DND-41 (cell line): ENCODE results near the gene TSPAN9.

ENCODE experiments used
- ATAC-seq: fragments of 200-7000 bp; cut with Tn5 transposase; 3 replicates; pipeline ENCODE4 v1.9.1; 2021; ENCODE audit warnings: low read depth; ENCODE audit not compliant: insufficient read depth
- DNase-seq: peaks from one replicate; pipeline ENCODE4 v3.0.0-alpha.2; 2020
- H2AFZ ChIP-seq: 2 replicates; pipeline ENCODE4 v1.6.0; 2012; ENCODE audit warnings: low read depth, low read length
- H3K27ac ChIP-seq: 2 replicates; pipeline ENCODE4 v1.5.1; 2012; ENCODE audit warnings: low read length, inconsistent platforms
- H3K27me3 ChIP-seq: fragments of 200-600 bp; sonication (generic); 2 replicates; pipeline ENCODE4 v1.6.0; 2012; ENCODE audit warnings: low read length, mild to moderate bottlenecking, inconsistent platforms; ENCODE audit not compliant: insufficient read depth, poor library complexity
- H3K36me3 ChIP-seq: 2 replicates; pipeline ENCODE4 v1.5.1; 2012; ENCODE audit warnings: low read length, inconsistent platforms; ENCODE audit not compliant: insufficient read depth
- H3K4me1 ChIP-seq: 2 replicates; pipeline ENCODE4 v1.5.1; 2012; ENCODE audit warnings: mild to moderate bottlenecking, low read length; ENCODE audit not compliant: insufficient read depth
- H3K4me2 ChIP-seq: 2 replicates; pipeline ENCODE4 v1.6.0; 2012; ENCODE audit warnings: mild to moderate bottlenecking, moderate library complexity, low read length, inconsistent platforms; ENCODE audit not compliant: insufficient read depth
- H3K4me3 ChIP-seq, 2 experiments: fragments of 200-600 bp in 1 of 2; shearing (Covaris generic) in 1 of 2; 2 replicates each; pipeline ENCODE4 v1.5.1; 2012 to 2016; ENCODE audit warnings: inconsistent platforms in 2 of 2, low read length in 2 of 2, mild to moderate bottlenecking in 2 of 2, low read depth in 1 of 2, moderate library complexity in 1 of 2
- H3K79me2 ChIP-seq: 2 replicates; pipeline ENCODE4 v1.6.0; 2012; ENCODE audit warnings: low read length, inconsistent platforms; ENCODE audit not compliant: insufficient read depth
- H3K9ac ChIP-seq: 2 replicates; pipeline ENCODE4 v1.6.0; 2012; ENCODE audit warnings: low read depth, mild to moderate bottlenecking, inconsistent platforms, low read length, moderate library complexity
- H3K9me3 ChIP-seq: 2 replicates; pipeline ENCODE4 v1.5.1; 2012; ENCODE audit warnings: low read length, moderate library complexity, mild to moderate bottlenecking, inconsistent platforms; ENCODE audit not compliant: insufficient read depth, severe bottlenecking
- H4K20me1 ChIP-seq: 2 replicates; pipeline ENCODE4 v1.6.0; 2012; ENCODE audit warnings: low read length; ENCODE audit not compliant: insufficient read depth
- EZH2 ChIP-seq: IDR thresholded peaks from 3 replicates; pipeline ENCODE4 v1.6.1; 2012; ENCODE audit warnings: borderline replicate concordance, low read depth, mild to moderate bottlenecking, moderate library complexity, low read length, inconsistent platforms; ENCODE audit not compliant: severe bottlenecking
- TF ChIP-seq, protein P1 (sequence below): IDR thresholded peaks from 2 replicates; pipeline ENCODE4 v1.5.1; 2012; ENCODE audit warnings: borderline replicate concordance, low read length, moderate library complexity, mild to moderate bottlenecking; ENCODE audit not compliant: poor library complexity, severe bottlenecking; ENCODE audit errors: extremely low read depth

Gene TSPAN9

DNA sequence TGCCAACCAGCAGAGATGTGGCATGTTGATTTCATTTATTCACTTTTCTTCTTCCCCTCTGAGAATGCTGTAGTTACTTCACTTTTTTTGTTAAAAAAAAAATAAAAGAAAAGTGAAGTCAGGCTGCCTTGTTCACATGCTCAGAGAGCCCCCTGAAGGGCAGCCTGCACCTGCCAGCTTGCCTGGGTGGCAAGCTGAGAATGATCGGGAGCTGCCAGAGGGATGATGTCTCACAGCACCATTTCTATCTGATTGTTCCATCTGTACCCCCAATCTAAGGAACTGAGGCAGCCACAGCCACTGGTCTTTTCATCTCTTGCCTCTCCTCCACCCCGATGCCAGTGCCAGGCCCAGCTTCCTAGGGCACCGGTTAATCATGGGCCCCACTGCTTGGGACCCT, 118.2 kb downstream of the TSPAN9 start:
- Histone ChIP-seq H3K9ac (no peak overlapping the region), H3K4me1 (no peaks in the 10 kb centered on the region), H3K9me3 (no peaks in the 10 kb centered on the region), H3K27me3 (no peaks in the 10 kb centered on the region), H4K20me1 (peaks cover 14% of the 10 kb centered on the region), H3K79me2 (no peaks in the 10 kb centered on the region), H3K27ac (no peak overlapping the region), H3K4me2 (no peak overlapping the region), H3K4me3 (no peak overlapping the region), H2AFZ (no peak overlapping the region), H3K36me3 (no peaks in the 10 kb centered on the region)
- TF ChIP-seq EZH2: no peak
- TF ChIP-seq, protein P1, sequence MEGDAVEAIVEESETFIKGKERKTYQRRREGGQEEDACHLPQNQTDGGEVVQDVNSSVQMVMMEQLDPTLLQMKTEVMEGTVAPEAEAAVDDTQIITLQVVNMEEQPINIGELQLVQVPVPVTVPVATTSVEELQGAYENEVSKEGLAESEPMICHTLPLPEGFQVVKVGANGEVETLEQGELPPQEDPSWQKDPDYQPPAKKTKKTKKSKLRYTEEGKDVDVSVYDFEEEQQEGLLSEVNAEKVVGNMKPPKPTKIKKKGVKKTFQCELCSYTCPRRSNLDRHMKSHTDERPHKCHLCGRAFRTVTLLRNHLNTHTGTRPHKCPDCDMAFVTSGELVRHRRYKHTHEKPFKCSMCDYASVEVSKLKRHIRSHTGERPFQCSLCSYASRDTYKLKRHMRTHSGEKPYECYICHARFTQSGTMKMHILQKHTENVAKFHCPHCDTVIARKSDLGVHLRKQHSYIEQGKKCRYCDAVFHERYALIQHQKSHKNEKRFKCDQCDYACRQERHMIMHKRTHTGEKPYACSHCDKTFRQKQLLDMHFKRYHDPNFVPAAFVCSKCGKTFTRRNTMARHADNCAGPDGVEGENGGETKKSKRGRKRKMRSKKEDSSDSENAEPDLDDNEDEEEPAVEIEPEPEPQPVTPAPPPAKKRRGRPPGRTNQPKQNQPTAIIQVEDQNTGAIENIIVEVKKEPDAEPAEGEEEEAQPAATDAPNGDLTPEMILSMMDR: no peak
- DNase-seq (no peak), ATAC-seq (no peak)

DNA sequence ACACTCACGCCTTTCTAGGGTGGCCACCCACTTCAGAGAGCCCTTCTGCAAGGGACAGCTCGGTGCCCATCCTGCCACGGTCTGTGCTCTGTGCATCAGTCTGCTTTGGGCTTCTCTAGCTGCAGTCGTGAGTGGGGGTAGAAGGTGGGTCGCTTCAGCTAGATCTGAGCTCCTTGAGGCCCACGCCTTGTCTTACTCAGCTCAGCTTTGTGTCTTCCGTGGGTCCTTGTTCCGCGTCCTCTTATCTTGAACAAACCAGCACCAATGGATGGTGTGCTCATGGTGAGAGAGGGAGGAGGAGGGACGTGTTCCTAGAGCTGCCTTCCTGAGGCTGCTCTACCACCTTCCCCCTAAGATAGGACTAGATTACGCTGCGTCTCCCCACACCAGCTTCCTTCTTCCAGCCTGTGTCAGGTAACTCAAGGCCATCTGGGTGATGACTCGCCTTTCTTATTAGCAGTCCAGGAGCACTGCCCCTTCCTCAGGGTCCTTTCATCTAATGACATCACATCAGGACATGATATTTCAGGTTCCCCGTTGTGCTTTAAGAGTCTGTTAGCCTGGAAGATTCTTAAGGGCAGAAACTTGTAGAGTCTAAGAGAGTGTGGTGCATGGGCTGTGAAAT, 118.8 kb downstream of the TSPAN9 start:
- no peaks in the 10 kb centered on the region for H3K27me3 ChIP-seq
- no peak overlapping the region for H2AFZ ChIP-seq
- H3K9ac ChIP-seq: no peak overlapping the region
- H3K79me2 ChIP-seq: no peaks in the 10 kb centered on the region
- no peaks in the 10 kb centered on the region for H3K36me3 ChIP-seq
- DNase-seq: no peak
- no peak overlapping the region for H3K4me3 ChIP-seq
- H3K4me1 ChIP-seq: no peaks in the 10 kb centered on the region
- TF ChIP-seq, protein P1: no peak
- TF ChIP-seq EZH2: no peak
- H3K27ac ChIP-seq: no peak overlapping the region
- peaks cover 14% of the 10 kb centered on the region; the same call in 1 of the 2 replicates for H4K20me1 ChIP-seq
- no peaks in the 10 kb centered on the region for H3K9me3 ChIP-seq
- no peak overlapping the region for H3K4me2 ChIP-seq
- ATAC-seq: no peak

DNA sequence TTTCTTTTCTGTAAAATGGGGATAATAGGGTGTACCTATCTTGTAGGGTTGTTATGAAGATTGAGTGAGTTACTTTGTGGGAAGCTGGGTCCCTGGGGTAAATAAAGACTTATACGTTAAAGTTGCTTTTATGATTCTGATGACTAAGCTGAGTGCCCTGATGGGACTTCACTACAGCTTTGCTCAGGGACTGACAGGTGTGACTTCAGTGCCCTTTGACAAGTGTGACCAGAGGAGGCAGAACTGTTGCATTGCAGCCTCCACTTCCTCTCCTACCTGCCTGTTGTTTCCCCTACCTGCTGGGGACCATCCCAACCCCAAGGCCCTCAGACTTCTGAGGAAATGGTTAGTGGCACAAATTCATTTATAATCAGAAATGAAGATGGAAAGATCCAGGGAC, 119.3 kb downstream of the TSPAN9 start:
- H3K4me1 ChIP-seq: no peaks in the 10 kb centered on the region
- no peaks in the 10 kb centered on the region for H3K36me3 ChIP-seq

More for the DNA sequence above, 119.3 kb downstream of the TSPAN9 start:
- H3K4me2 ChIP-seq: no peak overlapping the region
- no peak overlapping the region for H3K27ac ChIP-seq
- no peak overlapping the region for H3K9ac ChIP-seq
- H3K27me3 ChIP-seq: no peaks in the 10 kb centered on the region
- no peaks in the 10 kb centered on the region for H3K79me2 ChIP-seq
- H3K4me3 ChIP-seq: no peak overlapping the region
- DNase-seq (no peak), ATAC-seq (no peak)
- 0 out of 2 replicates have a peak, but pooled peaks cover 10% of the 10 kb centered on the region for H4K20me1 ChIP-seq
- no peaks in the 10 kb centered on the region for H3K9me3 ChIP-seq
- no peak for TF ChIP-seq EZH2
- TF ChIP-seq, protein P1: no peak
- H2AFZ ChIP-seq: no peak overlapping the region
